Measurements from ENCODE around the gene EIPR1.

DNA sequence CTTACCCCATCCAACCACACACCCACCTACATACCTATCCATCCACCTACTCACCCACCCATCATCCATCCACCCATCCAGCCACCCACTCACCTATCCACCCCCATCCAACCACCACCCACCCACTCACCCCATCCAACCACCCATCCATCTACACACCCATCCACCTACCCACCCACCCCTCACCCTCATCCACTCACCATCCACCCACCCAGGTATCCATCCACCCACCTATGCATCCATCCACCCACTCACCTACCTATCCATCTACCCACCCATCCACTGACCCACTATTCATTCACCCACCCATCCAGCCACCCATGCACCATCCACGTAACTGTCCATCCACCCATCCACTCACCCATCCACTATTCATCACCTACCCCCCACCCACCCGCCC is 194.8 kb downstream of the EIPR1 start:
- TF ChIP-seq, protein P1, sequence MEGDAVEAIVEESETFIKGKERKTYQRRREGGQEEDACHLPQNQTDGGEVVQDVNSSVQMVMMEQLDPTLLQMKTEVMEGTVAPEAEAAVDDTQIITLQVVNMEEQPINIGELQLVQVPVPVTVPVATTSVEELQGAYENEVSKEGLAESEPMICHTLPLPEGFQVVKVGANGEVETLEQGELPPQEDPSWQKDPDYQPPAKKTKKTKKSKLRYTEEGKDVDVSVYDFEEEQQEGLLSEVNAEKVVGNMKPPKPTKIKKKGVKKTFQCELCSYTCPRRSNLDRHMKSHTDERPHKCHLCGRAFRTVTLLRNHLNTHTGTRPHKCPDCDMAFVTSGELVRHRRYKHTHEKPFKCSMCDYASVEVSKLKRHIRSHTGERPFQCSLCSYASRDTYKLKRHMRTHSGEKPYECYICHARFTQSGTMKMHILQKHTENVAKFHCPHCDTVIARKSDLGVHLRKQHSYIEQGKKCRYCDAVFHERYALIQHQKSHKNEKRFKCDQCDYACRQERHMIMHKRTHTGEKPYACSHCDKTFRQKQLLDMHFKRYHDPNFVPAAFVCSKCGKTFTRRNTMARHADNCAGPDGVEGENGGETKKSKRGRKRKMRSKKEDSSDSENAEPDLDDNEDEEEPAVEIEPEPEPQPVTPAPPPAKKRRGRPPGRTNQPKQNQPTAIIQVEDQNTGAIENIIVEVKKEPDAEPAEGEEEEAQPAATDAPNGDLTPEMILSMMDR (IDR thresholded peaks at IDR 0.05) = no peak
- TF ChIP-seq POLR2A (IDR thresholded peaks at IDR 0.05) = no peak
